Measurements from ENCODE around the gene COL25A1.

The COL25A1 gene

GRCh38 chr4:109184491-109184961 is 117.9 kb downstream of the COL25A1 start:
- peaks cover 0 to 2% of the 10 kb centered on the region in 2 donors for H3K36me3 Mint-ChIP-seq
- H3K4me3 Mint-ChIP-seq: no peak overlapping the region
- ATAC-seq (replicated peaks): no peak
- H3K9me3 Mint-ChIP-seq: peaks cover 2 to 7% of the 10 kb centered on the region in 2 donors
- H3K27ac Mint-ChIP-seq: no peak overlapping the region
- H3K4me1 Mint-ChIP-seq: no peaks in the 10 kb centered on the region
- peaks cover 7% of the 10 kb centered on the region in 2 donors for H3K27me3 Mint-ChIP-seq
- no peak for DNase-seq

GRCh38 chr4:109183931-109184490 is 118.4 kb downstream of the COL25A1 start:
- H3K27me3 Mint-ChIP-seq: peaks cover 7% of the 10 kb centered on the region in 2 donors
- DNase-seq (no peak), ATAC-seq (replicated peaks) (no peak)
- H3K4me1 Mint-ChIP-seq: no peaks in the 10 kb centered on the region
- peaks cover 2 to 7% of the 10 kb centered on the region in 2 donors for H3K9me3 Mint-ChIP-seq
- peaks cover 0 to 2% of the 10 kb centered on the region in 2 donors for H3K36me3 Mint-ChIP-seq
- H3K27ac Mint-ChIP-seq: no peak overlapping the region
- H3K4me3 Mint-ChIP-seq: no peak overlapping the region

GRCh38 chr4:109182696-109183095 is 119.8 kb downstream of the COL25A1 start:
- Mint-ChIP-seq H3K4me3 (no peak overlapping the region), H3K9me3 (peaks cover 2 to 7% of the 10 kb centered on the region in 2 donors), H3K27ac (no peak overlapping the region), H3K36me3 (peaks cover 0 to 2% of the 10 kb centered on the region in 2 donors), H3K4me1 (no peaks in the 10 kb centered on the region), H3K27me3 (peaks cover 0 to 7% of the 10 kb centered on the region in 2 donors)
- DNase-seq (no peak), ATAC-seq (replicated peaks) (no peak)

GRCh38 chr4:109179061-109179460 is 123.4 kb downstream of the COL25A1 start:
- Mint-ChIP-seq H3K27ac (no peak overlapping the region), H3K9me3 (no peaks in the 10 kb centered on the region), H3K4me3 (no peak overlapping the region), H3K27me3 (peaks cover 0 to 7% of the 10 kb centered on the region in 2 donors), H3K36me3 (no peaks in the 10 kb centered on the region), H3K4me1 (no peaks in the 10 kb centered on the region)
- no peak for ATAC-seq (replicated peaks)
- no peak for DNase-seq

- Mint-ChIP-seq H3K36me3 (no peaks in the 10 kb centered on the region), H3K4me1 (no peaks in the 10 kb centered on the region), H3K27me3 (peaks cover 0 to 7% of the 10 kb centered on the region in 2 donors), H3K9me3 (no peaks in the 10 kb centered on the region), H3K27ac (no peak overlapping the region), H3K4me3 (no peak overlapping the region)
- ATAC-seq (replicated peaks) (no peak), DNase-seq (no peak)
Measured at GRCh38 chr4:109177096-109177810, 125.2 kb downstream of the COL25A1 start.

- Mint-ChIP-seq H3K27ac (no peak overlapping the region), H3K4me1 (no peaks in the 10 kb centered on the region), H3K4me3 (no peak overlapping the region), H3K27me3 (no peaks in the 10 kb centered on the region), H3K36me3 (no peaks in the 10 kb centered on the region), H3K9me3 (no peaks in the 10 kb centered on the region)
- ATAC-seq (replicated peaks) (no peak), DNase-seq (no peak)
Measured at GRCh38 chr4:109174224-109174953, 128.1 kb downstream of the COL25A1 start.

GRCh38 chr4:109172301-109172700 is 130.2 kb downstream of the COL25A1 start:
- Mint-ChIP-seq H3K4me1 (no peaks in the 10 kb centered on the region), H3K36me3 (no peaks in the 10 kb centered on the region)

GRCh38 chr4:109171070-109171469 is 131.4 kb downstream of the COL25A1 start:
- ATAC-seq (replicated peaks) (no peak), DNase-seq (no peak)
- Mint-ChIP-seq H3K27me3 (peaks cover 0 to 4% of the 10 kb centered on the region in 2 donors), H3K27ac (no peak overlapping the region), H3K4me3 (no peak overlapping the region), H3K4me1 (no peaks in the 10 kb centered on the region), H3K9me3 (peaks cover 0 to 2% of the 10 kb centered on the region in 2 donors), H3K36me3 (no peaks in the 10 kb centered on the region)

More at GRCh38 chr4:109172301-109172700, 130.2 kb downstream of the COL25A1 start:
- no peak overlapping the region for H3K4me3 Mint-ChIP-seq
- DNase-seq (no peak), ATAC-seq (replicated peaks) (no peak)
- H3K27me3 Mint-ChIP-seq: peaks cover 0 to 4% of the 10 kb centered on the region in 2 donors
- no peak overlapping the region for H3K27ac Mint-ChIP-seq
- H3K9me3 Mint-ChIP-seq: no peaks in the 10 kb centered on the region

- DNase-seq: no peak
- H3K27me3 Mint-ChIP-seq: peaks cover 0 to 4% of the 10 kb centered on the region in 2 donors
Measured at GRCh38 chr4:109169170-109169569, 133.3 kb downstream of the COL25A1 start.

GRCh38 chr4:109166586-109166985 is 135.9 kb downstream of the COL25A1 start:
- DNase-seq: no peak
- no peaks in the 10 kb centered on the region for H3K4me1 Mint-ChIP-seq
- H3K27me3 Mint-ChIP-seq: peaks cover 0 to 4% of the 10 kb centered on the region in 2 donors
- ATAC-seq (replicated peaks): no peak
- H3K9me3 Mint-ChIP-seq: peaks cover 0 to 2% of the 10 kb centered on the region in 2 donors
- no peak overlapping the region for H3K27ac Mint-ChIP-seq
- H3K36me3 Mint-ChIP-seq: no peaks in the 10 kb centered on the region
- H3K4me3 Mint-ChIP-seq: no peak overlapping the region

More at GRCh38 chr4:109169170-109169569, 133.3 kb downstream of the COL25A1 start:
- ATAC-seq (replicated peaks): no peak
- no peaks in the 10 kb centered on the region for H3K36me3 Mint-ChIP-seq
- H3K27ac Mint-ChIP-seq: no peak overlapping the region
- no peak overlapping the region for H3K4me3 Mint-ChIP-seq
- H3K9me3 Mint-ChIP-seq: peaks cover 0 to 2% of the 10 kb centered on the region in 2 donors
- no peaks in the 10 kb centered on the region for H3K4me1 Mint-ChIP-seq

- Mint-ChIP-seq H3K4me3 (no peak overlapping the region), H3K27ac (no peak overlapping the region), H3K36me3 (no peaks in the 10 kb centered on the region), H3K4me1 (no peaks in the 10 kb centered on the region), H3K9me3 (peaks cover 0 to 2% of the 10 kb centered on the region in 2 donors), H3K27me3 (peaks cover 0 to 4% of the 10 kb centered on the region in 2 donors)
- DNase-seq (no peak), ATAC-seq (replicated peaks) (no peak)
Measured at GRCh38 chr4:109166126-109166525, 136.3 kb downstream of the COL25A1 start.

GRCh38 chr4:109164011-109164410 is 138.4 kb downstream of the COL25A1 start:
- H3K36me3 Mint-ChIP-seq: no peaks in the 10 kb centered on the region
- DNase-seq: no peak

GRCh38 chr4:109163493-109163892 is 139.0 kb downstream of the COL25A1 start:
- DNase-seq: no peak
- H3K27ac Mint-ChIP-seq: no peak overlapping the region
- no peaks in the 10 kb centered on the region for H3K4me1 Mint-ChIP-seq
- no peak for ATAC-seq (replicated peaks)
- H3K9me3 Mint-ChIP-seq: peaks cover 0 to 2% of the 10 kb centered on the region in 2 donors
- peaks cover 0 to 4% of the 10 kb centered on the region in 2 donors for H3K27me3 Mint-ChIP-seq
- H3K4me3 Mint-ChIP-seq: no peak overlapping the region
- H3K36me3 Mint-ChIP-seq: no peaks in the 10 kb centered on the region

More at GRCh38 chr4:109164011-109164410, 138.4 kb downstream of the COL25A1 start:
- Mint-ChIP-seq H3K4me1 (no peaks in the 10 kb centered on the region), H3K27me3 (peaks cover 0 to 4% of the 10 kb centered on the region in 2 donors), H3K4me3 (no peak overlapping the region), H3K9me3 (peaks cover 0 to 2% of the 10 kb centered on the region in 2 donors), H3K27ac (no peak overlapping the region)
- ATAC-seq (replicated peaks): no peak

GRCh38 chr4:109162759-109163158 is 139.7 kb downstream of the COL25A1 start:
- Mint-ChIP-seq H3K27ac (no peak overlapping the region), H3K27me3 (peaks cover 0 to 4% of the 10 kb centered on the region in 2 donors), H3K4me1 (no peaks in the 10 kb centered on the region), H3K9me3 (peaks cover 0 to 2% of the 10 kb centered on the region in 2 donors), H3K36me3 (no peaks in the 10 kb centered on the region), H3K4me3 (no peak overlapping the region)
- ATAC-seq (replicated peaks): no peak
- no peak for DNase-seq
